Ovary (tissue), 3 donors: ENCODE results near the gene MYMK.

Experiments used
- CTCF ChIP-seq, 3 donors: fragments of 450-650 bp in 2 of 3; fragments of 200-600 bp in 1 of 3; IDR thresholded peaks; one replicate each; pipeline versions ENCODE4 v1.5.1 to v1.8.0; 2016 to 2022; ENCODE audit warnings: antibody characterized with exemption in 3 of 3, mild to moderate bottlenecking in 1 of 3
- POLR2A ChIP-seq: fragments of 450-650 bp; IDR thresholded peaks from one replicate; pipeline ENCODE4 v1.6.1; 2017; ENCODE audit warnings: antibody characterized with exemption, mild to moderate bottlenecking, moderate library complexity
- donor health status: DM: no; HTN: no; CAD: no.

- no peak for TF ChIP-seq CTCF (IDR thresholded peaks at IDR 0.05)
- TF ChIP-seq POLR2A = no peak
These were observed 36.0 kb downstream of the MYMK start for GRCh38 chr9:133488686-133489252.
